Smooth muscle cell of bladder (primary cell): Measurements from ENCODE around the gene TINCR. TPM values are rescaled to one million over a fixed set of nuclear protein-coding genes. Genes with fewer than 3 reads are reported as not detected.

ENCODE experiments used
- total RNA-seq: library from RNA; depleted of rRNA; stranded (reverse); fragments of >200 nt; gene quantifications from 2 replicates; pipeline ENCODE4 v1.2.3, GENCODE V29; 2014

Gene TINCR
- 0.09 and 0.28 TPM in 2 replicates for total RNA-seq

GRCh38 chr19:5567360-5567969, at the start of gene TINCR:
TINCR (minus strand) TSS chr19:5567953.

Other genes with a start within 250 kb of the TINCR start
- gene PTPRS, start 227.1 kb downstream of the TINCR start, total RNA-seq = 84.3 and 112 TPM in 2 replicates
- not detected in 2 replicates for gene ZNRF4, start 112.5 kb downstream of the TINCR start, total RNA-seq
- 26.5 and 38.3 TPM in 2 replicates for gene SAFB2, start 54.8 kb upstream of the TINCR start, total RNA-seq
- gene SAFB, start 55.1 kb upstream of the TINCR start, total RNA-seq = 39.3 and 56.0 TPM in 2 replicates
- 41.6 and 47.9 TPM in 2 replicates for gene MICOS13, start 112.6 kb upstream of the TINCR start, total RNA-seq
- gene HSD11B1L, start 113.1 kb upstream of the TINCR start, total RNA-seq = 7.8 and 11.3 TPM in 2 replicates
- 553 and 660 TPM in 2 replicates for gene RPL36, start 122.3 kb upstream of the TINCR start, total RNA-seq
- gene LONP1, start 152.2 kb upstream of the TINCR start, total RNA-seq = 128 and 131 TPM in 2 replicates
- gene CATSPERD, start 152.7 kb upstream of the TINCR start, total RNA-seq = not detected in 2 replicates
- gene PRR22, start 216.8 kb upstream of the TINCR start, total RNA-seq = 0.14 and 0.28 TPM in 2 replicates
- 19.5 and 28.3 TPM in 2 replicates for gene DUS3L, start 223.2 kb upstream of the TINCR start, total RNA-seq
- 0.14 and 0.18 TPM in 2 replicates for gene NRTN, start 237.1 kb upstream of the TINCR start, total RNA-seq